HG02571 (cell line): ENCODE data around the gene NUP214.
"Not testable (repeated sequence)": the region's sequence is repeated elsewhere in the genome, so short reads cannot be mapped to it uniquely, and the experiment has no call there.

Source experiments
- ATAC-seq: cut with Tn5 transposase; IDR thresholded peaks from one replicate; pipeline ENCODE4 v1.9.1; 2021; ENCODE audit warnings: mild to moderate bottlenecking, moderate library complexity; ENCODE audit not compliant: unreplicated experiment

NUP214 gene

DNA sequence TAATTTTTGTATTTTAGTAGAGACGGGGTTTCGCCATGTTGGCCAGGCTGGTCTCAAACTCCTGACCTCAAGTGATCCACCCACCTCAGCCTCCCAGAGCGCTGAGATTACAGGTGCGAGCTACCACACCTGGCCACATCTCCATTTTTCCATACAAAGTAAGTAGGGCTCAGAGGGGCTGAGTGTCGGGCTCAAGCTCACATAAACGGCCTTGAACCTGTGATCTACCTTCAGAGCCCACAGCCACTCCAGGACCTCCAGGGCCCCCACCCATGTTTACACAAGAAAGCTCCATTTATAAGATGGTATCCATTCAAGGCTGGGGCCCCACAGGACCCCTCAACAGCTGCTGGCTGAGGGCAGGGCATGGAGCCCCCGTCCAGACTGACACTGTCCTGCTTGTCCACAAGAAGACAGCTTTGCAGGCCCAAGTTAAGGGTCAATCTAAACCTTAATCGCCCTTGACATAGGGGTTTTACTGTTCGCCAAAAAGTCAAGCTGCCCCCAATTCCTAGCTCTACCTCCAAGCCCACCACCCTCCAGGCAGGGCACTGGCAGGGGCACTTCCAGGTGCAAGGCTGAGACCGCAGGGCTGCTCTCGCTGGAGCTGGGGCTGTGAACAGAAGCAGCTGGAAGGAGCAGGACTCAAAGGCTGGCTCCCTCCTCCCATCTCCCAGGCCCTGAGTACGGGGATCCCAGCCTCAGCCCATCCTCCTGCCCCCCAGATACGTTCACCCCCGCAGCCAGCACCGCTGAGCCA, 132.1 kb downstream of the NUP214 start:
- ATAC-seq, result no peak

DNA sequence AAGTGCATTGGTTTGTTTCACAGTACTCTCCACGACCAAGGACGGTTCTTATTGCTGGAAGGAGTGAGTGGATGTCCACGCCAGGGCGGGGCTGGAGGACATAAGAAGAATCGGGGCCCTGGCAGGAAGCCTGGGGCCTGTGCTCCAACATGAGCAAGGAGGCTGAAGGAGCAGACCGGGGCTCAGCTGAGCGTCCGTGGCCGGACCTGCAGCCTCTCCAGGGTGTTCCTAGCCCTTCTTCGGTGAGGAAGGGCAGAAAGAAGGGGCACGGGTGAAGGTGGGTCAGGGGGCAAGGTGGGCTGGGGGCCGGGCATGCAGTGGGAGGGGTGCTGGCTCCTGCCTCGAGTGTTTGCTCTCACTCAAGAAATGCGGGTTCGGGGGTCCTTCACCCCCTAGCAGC, 132.8 kb downstream of the NUP214 start:
- no peak for ATAC-seq

DNA sequence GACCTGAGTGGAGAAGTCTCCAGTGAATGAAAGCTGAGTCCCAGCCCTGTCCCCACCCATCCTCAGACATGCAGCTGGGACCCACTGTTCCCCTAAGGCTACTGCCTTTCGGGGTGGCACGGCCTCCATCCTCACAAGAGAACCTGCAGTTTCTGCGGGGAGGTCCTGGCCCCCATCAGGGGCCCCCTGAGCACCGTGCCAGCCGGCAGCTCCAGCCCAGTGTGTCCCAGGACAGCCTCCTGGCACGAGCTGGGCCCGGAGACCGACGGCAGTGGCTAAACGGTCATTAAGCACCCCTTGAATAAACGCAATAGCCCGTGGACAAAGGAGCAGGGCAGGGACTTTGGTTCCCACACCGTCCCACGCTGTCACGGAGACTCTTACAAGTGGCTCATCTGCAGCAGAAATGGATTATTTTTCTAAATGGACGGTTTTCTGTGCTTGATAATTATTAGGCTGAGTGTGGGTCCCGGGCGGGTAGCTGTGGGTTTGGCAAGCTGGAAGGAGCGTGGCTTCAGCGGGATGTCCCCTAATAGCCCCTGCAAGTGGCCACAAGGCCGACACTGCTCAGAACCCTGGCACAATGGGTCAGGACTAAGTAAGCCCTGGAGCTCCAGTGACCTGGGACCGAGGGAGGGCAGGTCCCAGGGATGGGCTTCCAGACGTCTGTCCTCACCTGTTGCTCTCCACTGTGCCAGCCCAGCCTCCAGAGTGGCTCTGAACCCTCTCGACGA, 133.5 kb downstream of the NUP214 start:
- ATAC-seq, result no peak

DNA sequence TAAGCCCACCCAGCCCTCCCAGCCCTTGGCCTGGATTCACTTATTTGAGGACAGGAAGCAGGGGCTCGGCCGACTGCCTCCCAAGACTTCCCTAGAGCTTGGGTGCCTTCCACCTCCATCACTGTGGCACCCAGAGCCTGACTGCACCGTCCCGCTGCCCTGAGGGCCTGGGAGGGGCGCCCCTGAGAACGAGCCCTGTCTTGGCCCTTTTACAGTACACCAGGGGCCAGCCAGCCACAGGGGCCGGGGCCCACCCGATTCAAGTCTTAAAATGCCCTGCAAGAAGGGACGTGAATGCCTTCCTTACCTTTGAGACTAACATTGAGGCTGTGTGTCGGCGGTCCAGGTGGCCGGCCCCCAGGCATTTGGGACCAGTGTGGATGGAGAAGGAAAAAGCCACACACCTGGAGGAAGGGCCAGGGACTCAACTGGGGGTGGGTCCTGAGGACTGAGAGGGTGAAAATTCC, 134.1 kb downstream of the NUP214 start:
- no peak for ATAC-seq

DNA sequence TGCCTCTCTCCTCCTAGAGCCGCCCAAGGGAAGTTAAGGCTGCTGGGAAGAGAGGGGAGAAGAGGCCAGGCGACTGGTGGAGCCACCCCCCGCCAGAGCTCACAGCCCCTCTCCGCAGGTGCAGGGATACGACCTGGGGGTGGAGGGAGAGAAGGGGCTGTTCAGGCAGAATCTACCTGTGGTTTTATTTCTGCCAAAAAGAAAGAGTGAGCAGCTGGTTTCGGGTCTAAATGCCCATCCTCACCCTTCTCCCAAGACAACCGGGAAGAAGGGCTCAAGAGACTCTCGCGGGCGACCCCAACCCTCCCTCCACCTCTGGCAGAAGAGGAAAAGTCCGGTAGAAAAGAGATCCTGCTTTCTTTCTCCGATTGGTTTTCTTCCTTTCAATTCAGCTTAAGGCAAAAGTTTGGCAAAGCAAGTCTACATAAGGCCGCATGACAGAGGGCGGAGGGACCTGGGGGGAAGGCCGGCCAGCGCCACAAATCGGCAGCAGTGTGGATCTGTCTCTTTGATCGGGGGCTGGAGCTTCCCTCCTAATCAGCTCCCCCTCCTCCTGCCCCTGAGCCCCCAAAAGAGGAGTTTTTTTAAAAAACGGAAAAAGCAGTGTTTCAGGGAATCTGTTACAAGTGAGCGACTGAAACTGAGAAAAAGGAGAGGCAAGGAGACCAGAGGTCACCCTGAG, 134.7 kb downstream of the NUP214 start:
- ATAC-seq, result no peak

DNA sequence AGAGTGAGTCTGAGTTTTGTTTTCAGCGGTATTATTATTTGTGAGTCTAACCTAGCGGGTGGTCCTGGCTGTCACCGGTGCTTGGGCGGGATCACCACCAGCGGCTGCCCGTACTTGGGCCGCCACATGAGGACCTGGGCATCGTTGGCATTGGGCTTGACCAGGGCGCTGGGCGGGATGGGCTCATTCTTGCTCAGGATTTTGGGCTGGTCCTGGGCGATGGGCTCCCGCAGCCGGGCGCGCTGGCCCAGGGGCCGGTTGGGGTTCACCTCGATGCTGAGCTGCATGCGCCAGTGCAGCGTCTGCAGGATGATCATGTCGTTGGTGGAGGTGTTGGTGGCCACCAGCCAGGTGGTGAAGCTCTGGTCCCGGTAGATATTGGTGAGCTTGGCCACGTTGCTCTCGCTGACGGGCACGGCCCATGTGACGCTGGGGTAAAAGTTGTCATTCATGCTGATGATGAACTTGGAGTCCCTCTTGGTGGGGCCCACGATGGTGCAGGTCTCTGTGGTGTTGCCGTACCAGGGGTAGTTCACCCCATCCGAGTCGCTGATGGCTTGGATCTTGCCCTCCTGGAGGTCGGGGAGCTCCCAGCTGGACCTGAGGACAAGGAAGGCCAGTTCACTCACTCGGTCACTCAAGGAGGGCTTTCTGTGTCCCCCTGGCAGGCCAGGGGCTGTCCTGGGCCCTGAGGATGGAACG, 135.5 kb downstream of the NUP214 start:
- no peak for ATAC-seq

DNA sequence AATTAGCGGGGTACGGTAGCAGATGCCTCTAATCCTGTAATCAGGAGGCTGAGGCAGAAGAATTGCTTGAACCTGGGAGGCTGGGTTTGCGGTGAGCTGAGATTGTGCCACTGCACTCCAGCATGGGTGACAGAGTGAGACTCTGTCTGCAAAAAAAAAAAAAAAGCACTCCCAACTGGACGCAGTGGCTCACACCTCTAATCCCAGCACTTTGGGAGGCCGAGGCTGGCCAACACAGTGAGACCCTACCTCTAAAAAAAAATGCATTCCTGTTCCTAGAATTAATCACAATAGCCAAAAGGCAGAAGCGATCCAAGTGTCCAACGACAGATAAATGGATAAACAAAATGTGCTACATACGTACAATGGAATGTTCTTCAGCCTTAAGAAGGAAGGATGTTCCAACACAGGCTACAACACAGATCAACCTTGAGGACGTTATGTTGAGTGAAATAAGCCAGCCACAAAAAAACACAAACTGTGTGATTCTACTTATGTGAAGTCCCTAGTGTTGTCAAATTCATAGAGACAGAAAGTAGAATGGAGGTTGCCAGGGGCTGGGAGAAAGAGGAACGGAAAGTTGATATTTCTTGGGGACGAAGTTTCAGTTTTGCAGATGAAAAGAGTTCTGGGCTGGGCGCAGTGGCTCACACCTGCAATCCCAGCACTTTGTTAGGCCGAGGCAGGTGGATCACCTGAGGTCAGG, 137.1 kb downstream of the NUP214 start:
- no peak for ATAC-seq

DNA sequence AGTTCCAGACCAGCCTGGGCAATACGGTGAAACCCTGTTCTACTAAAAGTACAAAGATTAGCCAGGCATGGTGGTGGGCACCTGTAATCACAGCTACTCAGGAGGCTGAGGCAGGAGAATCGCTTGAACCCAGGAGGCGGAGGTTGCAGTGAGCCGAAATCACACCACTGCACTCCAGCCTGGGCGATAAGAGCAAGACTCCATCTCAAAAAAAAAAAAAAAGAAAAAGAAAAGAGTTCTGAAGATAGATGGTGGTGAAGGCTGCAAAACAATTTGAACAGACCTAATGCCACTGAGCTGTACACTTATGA, 137.6 kb downstream of the NUP214 start:
- not testable (repeated sequence) for ATAC-seq

DNA sequence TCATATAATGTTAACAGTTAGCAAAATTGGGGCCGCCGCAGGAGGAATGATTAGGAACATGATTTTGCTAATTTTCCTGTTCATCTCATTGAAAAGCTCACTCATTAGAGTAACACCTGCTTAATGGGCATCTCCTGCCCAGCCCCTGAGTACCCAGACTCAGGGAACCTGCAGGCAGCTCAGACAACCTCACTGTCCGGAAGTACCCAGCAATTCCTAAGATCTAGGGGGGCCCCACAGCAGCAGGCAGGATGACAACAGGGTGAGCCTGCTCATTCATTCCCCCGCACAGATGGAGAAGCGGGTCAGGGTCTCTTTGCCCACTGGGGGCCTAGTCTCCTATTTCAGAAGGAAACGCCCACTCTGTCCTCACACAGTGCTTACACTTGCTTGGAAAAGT, 138.3 kb downstream of the NUP214 start:
- ATAC-seq, result no peak

DNA sequence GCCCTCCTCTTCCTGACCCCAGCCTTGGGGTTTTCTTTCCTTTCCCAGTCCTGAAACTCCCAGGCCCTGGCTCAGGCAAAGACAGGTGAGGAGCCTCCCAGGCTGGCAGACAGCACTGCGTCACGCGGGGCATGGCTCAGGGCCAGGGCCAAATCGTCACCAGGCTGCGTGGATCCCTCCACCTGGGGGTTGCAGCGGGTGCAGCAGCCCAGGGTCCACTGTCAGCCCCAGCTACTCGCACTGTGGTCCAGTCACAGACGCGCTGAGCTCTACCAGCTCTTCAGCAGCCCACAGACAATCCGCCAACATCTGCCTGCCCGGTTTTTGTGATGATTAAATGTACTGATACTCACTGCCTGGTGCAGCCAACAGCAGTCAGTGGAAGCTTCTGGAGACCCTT, 138.8 kb downstream of the NUP214 start:
- no peak for ATAC-seq

DNA sequence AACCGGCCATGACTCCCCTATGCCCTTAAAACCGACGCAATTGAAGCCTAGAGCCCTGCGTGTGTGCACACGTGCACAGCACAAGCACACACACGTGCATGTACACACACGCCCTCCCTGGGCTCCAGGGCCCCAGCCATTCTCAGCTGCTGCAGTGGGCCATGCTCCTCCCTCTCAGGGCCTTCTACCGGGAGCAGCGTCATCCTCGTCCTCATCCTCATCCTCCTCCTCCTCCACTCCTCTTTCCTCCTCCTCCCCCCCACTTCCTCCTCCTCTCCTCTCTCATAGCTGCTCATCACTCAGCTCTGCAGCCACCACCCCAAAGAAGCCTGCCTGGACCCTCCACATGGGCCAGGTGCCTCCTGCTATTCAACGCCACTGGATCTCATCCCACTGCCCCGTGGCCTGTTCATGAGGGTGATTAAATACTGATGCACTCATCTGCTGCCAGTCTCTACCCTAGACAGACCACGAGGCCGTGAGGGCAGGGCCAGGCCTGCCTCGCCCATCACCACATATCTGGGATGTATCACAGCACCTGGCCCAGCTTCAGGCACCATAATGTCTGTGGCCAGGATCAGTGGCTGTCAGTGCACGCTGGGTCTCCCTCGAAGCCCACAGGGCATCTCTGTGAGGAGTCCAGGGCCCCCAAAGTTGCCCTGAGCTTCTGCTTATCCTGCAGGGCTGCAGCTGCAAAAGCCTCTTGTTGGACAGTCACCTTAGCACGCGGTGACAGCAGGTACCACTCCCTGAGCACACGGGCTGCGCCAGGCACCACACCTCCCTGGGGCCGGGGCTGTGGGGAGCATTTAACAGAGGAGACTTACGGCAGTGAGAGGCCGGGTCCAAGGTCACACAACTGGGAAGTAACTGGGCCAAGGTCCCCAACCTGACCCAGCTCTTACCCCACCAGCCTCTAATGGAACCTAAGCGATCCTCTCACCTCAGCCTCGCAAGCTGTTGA, 141.2 kb downstream of the NUP214 start:
- ATAC-seq, result no peak

DNA sequence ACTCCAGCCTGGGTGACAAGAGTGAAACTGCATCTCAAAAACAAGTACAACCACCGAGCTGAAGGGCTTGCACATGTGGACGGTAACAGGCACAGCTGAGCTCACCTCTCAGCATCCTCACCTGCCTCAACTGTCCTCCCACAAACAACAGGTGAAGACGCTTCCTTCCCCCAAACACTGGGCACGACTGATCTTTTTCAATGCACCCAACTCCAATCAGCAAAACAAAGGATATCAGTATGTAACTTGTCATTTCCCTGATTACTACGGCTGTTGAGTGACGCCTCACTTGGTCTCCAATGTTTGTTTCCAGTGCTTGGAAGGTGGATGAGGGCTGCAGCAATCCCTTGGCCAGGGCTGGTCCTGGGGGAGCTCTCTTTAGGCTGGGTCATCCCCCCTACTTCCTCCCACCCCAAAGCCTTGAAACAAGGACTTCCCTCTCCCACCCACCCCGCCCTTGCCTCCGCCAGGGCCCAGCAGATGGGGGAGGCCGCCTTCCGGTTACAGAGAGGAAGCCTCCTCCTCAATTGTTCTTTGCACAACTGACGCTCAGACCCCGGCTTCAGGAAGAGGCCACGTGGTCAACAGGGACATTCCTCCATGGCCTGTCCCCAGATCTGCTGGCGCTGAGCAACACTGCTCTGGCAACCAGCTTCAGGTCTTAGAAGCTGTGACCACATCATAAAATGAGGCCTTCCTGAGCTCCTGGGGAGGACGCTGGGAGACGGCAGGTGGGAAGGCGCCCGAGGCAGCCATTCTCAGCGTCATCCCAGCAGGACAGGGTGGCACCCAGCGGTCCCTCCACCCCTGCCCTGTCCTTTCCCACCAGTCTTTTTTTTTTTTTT, 145.0 kb downstream of the NUP214 start:
- ATAC-seq, result no peak

DNA sequence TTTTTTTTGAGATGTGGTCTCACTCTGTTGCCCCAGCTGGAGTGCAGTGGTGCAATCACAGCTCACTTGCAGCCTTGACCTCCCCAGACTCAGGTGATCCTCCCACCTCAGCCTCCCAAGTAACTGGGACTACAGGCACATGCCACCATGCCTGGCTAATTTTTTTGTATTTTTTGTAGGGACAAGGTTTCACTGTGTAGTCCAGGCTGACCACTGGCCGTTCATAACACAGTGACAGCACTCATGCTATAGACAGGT, 145.6 kb downstream of the NUP214 start:
- not testable (repeated sequence) for ATAC-seq

DNA sequence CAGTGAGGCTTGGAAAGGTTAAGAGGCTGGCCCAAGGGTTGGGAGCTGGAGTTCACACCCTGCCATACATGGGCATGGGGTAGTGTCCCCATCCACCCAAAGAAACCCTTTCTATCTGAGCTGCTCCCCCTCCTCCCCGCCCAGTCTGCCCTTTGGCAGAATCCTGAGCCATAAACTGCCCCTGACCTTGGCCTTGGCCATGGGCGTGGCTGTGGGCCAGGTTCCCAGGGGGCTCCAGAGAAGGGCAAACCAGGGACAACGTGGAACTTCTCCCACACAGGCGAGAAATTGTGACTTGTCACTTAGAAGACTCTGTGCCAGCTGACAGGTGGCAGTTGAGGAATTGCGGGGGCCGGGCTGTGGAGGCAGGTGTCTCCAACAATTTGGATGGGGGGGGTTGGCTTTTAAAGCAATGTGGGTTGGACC, 146.1 kb downstream of the NUP214 start:
- no peak for ATAC-seq

DNA sequence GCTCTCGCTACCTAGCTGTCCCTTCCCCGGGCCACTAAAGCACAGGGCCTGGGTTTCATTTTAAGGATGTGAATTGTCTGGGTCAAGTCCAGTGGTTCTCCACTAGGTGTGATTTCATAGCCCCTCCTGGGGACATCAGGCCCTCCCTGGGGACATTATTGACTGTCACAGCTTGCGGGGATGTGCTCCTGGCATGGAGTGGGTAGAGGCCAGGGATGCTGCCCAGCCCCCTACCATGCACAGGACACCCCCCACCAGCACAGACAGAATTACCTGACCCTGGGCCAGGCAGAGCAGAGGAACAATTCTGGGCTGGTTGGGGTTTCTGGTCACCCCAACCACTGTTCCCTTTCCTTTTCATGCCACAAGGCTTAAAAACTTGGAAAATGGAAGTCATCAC, 146.8 kb downstream of the NUP214 start:
- no peak for ATAC-seq

DNA sequence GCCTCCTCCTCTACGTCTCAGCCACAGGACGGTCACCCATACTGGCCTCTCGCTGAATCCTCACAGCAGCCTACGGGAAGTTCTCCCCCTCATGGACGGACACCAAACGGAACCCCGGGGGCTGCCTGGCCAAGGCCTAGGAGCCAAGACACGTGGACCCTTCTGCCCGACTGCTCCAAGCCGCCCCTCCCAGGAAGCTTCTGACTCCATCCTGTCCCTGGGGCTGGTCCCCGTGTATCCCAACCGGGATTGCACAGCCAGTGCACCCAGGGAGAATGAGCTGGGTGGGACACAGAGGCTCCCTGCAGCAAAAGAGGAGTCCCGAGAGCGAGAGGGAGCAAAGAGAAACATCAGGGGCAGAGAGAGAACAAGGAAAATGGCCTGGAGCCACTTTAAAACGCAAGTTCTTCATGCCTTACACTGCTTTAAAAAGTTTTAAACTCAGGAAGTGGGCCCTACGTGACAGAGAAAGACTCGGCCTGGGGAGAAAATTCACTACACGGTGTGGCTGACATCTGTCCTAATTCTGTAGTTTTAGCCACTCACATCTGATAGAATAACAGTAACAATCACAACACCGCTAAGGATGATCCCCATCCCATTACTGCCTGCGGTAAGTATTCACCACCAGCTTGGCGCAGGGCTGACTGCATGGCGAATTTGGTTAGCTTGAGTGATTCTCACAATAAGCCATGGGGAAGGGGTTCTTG, 147.9 kb downstream of the NUP214 start:
- no peak for ATAC-seq

DNA sequence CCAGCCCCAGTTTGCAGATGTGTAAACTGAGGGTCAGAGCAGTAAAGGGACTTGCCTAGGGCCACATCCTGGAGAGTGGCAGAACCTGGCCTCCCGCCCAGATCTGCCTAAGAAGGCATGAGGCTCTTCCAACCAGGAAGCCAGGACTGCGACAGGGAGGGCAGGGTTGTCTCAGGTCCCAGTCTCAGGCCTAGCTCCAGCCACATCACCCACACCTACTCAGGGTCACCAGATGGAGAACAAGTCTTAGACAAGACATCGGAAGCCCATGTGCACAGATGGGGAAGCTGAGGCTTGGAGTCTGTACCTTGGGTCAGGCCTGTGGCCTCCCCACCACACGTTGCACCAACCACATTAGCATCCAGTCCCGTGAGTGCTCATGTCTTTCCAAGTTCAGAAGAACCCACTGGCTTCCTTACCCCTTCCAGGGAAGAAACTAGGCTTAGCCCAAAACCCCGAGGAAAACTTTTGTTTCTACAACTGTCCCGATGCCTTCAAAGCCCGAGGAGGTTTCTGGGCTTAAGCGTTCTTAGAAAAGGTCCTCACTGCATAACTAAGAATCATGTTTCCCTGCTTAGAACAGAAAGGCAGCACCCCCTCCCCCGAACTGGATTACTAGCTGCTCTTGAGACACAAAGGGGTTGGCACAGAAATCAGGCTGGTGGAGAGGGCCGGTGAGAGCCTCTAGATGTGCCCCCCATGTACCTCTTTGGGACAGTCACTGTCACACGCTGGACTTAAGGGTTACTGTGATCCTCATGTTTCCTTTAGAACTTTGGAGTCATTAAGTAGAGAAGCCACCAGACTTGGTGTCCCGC, 148.7 kb downstream of the NUP214 start:
- ATAC-seq, result no peak
